SKM-1 (cell line): ENCODE data around the gene PCDH9.

Experiments
- DNase-seq: peaks from one replicate; lab custom pipeline; 2025; ENCODE audit not compliant: unreplicated experiment; lab: John Stamatoyannopoulos, UW

The PCDH9 gene

DNA sequence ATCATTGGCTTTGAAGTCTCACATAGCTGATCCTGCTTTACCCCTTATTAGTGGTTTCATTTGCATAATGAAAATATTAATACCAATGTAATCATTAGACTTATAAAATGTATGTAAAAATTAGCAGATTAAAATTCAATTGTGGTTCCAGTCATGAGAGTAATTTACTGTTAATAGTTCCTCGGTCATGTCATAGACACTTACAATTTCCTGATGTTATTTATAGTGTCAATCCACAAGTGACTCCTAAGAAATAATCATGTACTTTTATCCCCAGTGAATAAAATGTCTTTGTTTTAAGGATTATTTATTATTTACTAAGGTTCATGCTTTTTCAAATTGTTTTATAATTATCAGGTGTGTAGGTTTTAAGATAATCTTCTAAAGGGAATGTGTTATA lies 138.5 kb downstream of the PCDH9 start:
- no peak for DNase-seq

DNA sequence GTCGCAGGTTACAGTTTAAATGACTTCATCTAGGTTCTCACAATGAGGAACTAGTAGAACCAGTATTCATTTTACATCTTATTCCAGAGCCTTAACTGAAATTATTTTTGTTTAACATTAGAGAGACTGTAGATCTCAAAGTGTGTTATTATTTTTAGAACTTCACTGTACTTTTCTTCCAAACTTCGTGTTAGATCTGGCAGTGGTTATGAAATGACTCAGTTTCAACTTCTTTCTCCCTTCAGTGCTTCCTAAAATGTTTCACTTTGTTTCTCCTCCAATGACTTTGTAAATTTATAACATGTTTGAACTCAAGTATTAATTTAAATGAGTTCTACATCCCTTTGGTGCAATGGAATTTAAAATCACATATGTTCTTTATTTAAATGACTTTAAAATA lies 139.3 kb downstream of the PCDH9 start:
- DNase-seq = no peak

DNA sequence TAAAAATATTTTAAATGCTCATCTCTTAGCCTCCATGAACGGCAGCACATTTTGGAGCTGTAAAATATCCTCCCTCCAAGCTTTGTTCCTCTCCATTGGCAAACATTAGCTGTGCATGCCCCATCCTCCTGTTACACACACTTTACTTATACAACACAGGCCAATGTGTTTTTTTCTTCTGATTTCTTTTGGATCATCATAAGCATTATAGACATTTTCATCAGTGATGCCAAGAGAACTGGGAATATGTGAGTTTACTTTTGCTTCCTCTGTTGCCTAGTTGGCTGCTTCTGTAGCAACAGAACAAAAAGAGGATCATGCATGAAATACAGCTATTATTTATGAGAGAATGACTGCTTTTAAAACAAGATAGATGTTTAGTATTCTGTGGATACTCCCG lies 142.6 kb downstream of the PCDH9 start:
- DNase-seq = no peak

DNA sequence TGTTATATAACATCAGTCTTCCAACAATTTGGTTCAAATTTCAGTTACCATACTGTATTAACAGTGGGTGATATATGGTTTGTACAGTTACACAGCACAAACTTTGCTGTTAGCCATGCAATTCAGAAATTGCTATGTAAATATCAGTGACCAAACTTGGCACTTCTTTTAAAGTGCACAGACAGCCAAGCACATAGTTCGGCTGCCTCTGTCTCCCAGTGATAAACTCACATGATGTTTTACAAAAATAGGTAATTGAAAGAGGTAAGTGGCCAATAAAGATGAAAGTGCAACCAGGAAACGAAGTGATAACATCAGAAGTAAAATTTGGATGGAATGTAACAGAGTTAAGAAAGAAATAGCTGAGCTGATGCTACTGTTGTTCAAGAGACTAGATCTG lies 143.9 kb downstream of the PCDH9 start:
- DNase-seq = no peak

DNA sequence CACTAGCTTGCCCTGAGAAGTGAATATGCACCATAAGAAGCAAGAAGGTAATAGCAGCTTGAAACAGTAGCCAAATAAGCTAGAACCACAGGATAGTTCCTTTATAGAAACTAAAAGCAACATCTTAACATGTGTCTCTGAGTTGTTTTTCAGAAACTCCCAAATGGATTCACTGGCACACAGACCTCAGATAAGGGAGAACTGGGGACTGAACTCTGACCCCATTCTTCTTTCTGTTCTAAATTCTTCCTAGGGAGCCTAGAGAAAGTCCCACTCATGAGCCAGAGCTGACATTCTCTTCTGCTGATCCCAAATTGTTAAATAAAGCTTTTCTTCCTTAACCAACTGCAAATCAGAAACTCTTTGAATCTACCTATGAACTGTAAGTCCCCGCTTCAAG lies 146.1 kb downstream of the PCDH9 start:
- no peak for DNase-seq

DNA sequence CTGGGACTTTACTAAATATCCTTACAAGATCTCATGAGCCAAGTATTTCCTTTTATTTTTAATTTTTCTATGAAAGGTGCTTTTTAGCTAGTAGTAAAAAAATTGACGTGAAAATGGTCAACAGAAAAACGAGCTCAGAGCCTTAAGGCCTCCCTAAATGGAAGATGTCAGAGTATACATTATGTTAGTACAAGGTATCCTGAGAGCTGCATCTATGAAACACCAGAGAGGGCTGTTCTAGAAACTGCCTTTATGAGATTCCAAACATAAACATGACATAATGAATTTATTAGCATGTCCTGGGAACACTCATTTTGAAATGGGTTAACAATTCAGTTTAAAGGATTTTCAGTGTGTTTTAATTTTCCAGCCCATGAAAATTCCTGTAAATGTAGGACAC lies 146.6 kb downstream of the PCDH9 start:
- no peak for DNase-seq

DNA sequence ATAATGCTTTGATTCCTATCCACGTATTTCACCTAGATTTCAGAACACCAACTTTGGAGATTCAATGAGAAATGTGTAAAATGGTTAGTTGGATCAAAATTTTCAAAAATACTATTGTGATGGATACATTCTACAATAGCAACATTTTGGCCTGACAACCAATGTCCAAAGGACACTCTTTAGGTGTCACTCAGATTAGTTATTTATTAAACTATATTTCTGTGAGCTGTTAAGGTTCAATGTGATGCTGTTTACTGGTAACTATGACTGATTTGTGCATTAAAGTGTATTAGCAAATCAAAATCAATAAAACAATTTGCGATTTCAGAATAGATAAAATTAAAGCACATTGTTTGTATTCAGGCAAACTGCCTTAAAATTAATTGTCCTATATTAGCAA lies 149.8 kb downstream of the PCDH9 start:
- DNase-seq = no peak

DNA sequence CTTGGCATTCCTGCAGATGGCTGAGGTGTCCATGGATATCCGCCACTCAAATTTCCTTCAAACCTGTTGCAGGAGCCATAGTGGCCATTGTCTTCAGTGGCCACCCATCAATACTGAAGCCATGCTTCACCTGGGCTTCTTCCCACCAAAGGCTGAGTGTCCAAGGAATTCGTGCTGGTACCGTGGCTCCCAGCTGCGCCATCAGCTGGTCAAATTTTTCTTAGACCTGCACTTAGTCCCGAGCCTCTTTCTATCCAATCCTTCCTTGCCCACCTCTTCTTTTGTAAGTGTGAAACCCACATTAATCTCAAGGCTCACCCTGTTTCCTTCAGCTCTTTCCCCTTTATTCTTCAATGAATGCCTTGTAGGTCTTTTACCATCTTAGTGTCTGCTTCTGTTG lies 152.1 kb downstream of the PCDH9 start:
- DNase-seq = no peak

DNA sequence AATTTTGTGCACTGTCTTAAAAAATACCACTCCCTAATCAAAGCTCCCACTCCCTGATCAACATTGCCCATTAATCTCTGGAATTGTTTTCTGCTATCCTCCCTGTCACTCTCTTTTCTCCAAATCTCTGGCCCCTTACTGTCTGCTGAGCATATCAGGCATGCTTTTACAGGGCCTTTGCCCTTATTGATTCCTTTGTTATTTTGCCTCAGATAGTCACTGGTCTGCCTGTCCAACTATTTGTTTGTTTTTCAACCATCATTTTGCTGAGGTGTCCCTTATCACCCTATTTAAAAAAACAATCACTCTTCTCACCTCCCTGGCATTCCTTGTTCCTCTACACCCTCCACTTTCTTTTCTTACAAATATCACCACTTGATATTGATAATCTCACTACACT lies 153.0 kb downstream of the PCDH9 start:
- no peak for DNase-seq

DNA sequence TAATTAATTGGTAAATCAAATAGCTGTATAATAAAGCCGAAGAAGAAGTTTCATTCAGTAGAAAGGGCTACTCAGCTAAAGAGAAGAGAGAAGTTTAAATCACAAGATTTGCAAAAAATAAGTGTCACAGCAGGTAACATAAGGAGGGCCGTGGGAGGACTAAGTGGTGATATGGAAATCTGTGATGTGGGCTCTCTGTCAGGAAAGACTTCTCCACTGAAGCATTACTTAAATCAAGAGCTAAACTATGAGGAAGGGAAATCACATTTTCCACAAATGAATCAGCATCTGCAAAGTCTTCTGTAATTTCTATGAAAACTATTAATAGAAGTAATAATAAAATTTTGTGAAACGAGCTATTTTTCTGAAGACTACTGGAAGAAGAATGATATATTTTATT lies 153.8 kb downstream of the PCDH9 start:
- no peak for DNase-seq

DNA sequence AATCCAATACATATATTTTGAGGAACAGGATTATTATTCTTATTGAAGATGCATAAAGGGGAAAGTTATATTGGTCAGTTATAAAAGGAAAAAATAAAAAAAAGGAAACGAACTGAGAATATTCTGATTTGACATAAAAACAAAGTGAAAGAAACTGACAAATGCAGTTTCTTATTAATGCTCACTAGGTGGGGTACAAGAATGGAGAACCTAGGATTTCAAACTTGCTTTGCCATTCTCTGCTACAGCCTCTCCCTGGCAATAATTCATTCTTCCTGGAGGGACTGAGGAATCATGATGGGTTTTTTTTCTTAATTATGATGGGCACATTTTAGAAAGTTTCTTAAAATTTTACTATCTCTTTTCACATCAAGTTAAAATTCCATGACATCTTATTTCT lies 154.9 kb downstream of the PCDH9 start:
- DNase-seq = no peak

DNA sequence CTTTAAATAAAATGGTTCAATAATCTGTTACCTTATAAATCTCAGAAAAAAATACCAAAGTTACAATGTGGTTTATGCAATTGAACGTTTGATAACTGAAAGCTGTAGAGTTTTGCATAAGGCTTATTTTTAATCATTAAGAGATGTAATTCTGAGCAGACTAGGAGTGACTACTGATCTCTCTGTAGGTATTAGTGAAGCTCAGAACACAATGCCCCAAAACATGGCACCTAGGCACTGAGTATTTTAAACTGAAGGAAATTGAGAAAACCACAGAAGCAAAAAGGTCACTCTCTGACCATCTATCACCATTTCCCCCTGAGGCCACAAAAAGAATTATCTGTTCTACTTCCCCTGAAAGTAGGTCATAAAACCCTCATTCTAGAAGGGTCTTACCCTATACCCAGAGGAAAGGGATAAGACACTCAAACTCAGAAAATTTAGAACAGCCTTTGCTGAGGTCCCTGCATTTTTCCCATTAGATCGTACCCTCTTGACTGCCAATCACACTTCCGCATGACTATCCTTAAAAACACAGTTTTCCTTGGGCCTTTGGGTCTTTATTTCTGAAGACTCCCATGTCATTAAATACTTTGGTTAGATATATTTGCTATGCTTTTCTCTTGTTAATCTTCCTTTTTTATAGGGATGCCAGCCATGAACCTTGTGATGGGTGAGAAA lies 158.1 kb downstream of the PCDH9 start:
- no peak for DNase-seq

DNA sequence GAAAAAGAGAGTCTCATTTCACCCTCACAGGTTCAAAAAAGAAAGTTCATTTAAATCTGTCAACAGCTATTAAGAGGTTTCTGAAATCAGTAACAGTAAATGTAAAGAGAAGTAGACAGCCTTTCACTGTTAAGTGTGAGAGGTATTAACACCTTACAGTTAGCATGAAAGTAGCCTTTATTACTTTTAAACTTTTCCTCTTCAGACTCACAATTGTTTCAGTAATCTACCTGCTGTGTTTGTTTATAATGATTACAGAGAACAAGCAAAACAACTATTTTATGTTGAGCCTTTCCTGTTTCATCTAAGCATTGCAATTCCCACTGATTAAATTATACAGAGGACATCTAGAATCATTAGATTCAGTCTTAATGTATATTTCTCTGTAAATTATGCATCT lies 159.8 kb downstream of the PCDH9 start:
- DNase-seq = no peak

DNA sequence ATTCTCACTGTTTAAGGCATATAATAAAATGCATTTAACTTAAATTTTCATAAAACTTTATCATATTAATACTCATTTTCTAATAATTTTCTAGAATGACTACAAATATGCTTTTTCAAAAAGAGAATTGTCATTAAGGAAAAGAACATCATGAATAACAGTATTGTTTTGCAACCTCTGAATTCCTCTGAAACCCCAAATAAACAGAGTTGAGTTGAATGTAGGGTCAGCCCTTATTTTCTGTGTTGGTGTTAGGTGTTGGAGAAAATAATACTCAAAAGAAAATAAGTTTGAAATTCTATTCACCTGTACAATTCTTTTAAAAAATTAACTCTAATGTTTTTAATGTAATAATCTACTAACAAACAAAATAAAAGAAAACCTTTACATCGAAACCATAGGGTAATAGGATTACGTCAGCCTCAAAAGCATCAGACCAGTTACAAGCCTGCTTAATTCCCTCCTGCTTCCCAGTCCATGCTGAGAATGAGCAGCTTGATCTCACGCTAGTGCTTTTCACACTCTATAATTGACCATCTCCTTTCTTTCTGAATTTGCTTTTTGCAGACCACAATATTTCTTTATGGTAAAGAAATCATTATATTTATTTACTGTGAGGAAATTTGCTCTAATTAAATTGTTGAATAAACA lies 160.9 kb downstream of the PCDH9 start:
- DNase-seq = no peak

DNA sequence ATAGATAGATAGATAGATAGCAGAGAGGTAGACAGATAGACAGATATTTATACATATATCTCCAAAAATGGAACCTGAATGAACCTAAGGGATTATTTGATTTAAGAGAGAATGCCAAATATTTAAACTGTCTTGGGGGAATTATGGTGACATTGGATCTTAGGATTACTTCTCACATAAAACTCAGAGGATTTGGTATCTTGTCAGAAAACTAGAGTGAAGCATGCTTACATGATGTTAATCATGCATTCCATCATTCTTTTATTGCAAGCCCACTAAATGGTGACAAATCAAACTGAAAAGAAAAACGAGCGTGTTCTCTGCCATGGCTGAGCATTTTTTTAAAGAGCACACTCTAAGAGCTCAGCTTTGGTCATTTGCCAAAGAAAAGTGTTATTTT lies 165.2 kb downstream of the PCDH9 start:
- DNase-seq = no peak

DNA sequence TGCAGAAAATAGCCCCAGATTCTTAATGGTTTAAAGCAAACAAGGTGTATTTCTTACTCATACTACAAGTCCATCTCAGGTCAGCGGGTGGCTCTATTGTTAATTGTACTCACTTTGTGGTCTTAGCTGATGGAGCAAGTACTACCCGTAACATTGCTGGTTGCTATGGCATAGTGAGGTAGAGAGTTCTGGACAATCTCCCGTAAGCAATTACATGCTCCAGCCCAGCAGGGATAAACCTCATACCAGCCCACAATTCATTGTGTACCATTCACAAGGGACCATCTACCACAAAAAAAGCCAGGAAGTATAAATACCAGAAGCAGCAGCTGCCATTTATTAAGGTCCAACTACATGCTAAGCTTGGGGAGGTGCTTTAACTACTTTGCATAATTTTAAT lies 167.1 kb downstream of the PCDH9 start:
- no peak for DNase-seq

DNA sequence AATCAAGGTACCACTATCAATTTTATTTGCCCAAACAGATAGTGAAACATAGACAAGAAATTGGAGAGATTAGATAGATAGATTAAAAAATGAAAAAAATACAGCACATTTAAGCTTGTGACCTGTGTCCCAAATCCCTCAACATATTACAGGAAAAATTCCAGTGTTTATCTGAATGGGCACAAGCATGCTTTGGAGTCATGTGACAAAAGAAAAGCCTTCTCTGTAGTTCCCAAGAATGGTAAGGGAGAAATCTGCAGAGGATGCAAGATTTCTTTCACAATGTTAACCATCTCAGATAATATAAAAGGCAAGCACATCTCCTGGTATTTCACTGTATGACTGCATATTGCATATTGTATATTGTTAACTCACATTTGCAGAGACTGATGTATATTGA lies 168.0 kb downstream of the PCDH9 start:
- no peak for DNase-seq

DNA sequence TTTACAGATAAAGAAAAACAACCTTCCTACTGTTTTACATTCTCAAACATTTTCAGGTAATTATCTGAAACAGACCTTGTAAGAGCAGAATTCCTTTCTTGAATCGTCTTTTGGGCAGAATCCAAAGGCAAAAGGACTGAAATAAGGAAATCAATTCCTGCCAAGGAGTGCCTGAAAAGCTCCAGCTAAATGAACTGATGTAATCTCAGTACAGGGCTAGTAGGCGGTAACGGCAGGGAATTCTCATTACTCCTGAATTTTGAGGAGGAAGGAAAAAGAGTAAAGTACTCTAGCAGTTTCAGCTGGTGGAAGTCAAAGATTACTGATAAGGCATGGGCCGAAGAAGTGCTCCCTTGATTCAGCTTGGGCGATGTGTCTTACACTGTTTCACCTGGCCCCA lies 168.4 kb downstream of the PCDH9 start:
- no peak for DNase-seq

DNA sequence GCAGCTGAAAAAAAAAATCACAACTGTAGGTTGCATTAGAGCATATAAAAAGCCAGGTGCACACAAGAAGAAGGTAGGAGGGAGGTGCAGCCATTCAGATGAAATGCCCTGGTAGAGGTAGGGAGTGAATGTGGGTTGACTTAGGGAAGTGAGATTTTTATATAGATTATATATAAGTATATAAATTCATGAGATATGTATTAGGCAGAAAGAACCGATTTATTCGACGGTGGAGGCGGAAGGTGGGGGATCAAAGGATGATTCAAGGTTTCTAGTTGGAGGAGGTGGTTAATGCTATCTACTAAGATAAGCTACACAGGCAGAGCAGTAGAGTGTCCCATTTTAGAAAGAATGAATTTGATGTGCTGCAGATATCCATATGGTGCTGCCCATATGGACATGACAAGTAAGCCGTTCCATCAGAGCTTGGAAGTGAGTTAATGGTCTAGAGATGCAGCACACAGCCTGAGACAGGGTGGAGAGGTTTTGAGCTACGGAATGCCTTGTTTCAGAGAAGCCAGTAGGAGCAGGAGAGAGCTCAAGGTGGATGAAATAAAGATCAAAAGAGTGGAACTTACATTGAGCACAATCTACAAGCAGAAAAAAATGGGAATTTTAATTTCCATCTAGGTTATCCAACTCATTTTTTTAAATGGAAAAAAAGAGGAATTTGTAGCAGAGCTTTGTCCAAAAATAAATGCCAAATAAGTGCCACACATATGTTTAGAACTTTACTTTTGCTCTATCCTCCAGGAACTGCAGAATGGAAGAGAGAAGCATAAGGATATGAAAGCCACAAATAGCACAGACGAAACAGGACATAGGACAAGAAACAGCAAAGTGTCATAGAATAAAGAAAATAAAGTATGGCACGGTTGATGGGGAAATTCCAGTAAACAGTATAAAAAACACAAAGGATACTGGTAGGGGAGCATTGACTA lies 177.3 kb downstream of the PCDH9 start:
- DNase-seq = no peak

DNA sequence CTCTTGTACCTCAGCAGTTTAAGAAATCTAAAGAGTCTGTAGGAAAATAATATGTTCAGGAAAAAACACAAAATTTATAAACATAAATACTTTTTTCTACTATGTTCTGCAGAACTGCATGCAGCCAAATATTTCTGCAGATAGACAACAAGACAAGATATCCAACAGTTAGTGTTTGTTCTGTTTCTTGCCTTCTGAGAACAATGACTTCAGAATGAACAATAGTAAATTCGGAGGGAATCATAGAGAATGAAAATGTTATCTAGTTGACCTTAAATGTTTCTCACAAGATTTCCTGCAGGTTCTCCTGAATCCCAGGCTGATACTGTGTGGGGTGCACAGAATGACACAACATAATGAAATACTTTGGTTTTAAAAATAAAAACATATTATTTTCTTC lies 180.4 kb downstream of the PCDH9 start:
- DNase-seq = no peak

DNA sequence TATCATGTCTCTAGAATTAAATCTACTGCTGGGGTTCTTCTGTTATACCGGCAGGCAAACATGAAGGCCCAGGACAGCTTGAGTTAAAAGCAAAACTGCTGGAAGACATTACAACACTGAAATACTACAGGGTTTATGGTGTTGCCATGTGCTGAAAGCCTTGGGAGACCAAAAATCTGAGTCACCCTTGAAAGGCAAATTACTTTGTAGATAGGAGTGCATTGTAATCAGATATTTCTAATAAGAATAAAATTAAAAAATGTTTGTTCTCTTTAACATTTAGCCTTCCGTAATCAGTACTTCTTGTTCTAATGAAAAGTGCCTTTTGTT lies 181.3 kb downstream of the PCDH9 start:
- no peak for DNase-seq

DNA sequence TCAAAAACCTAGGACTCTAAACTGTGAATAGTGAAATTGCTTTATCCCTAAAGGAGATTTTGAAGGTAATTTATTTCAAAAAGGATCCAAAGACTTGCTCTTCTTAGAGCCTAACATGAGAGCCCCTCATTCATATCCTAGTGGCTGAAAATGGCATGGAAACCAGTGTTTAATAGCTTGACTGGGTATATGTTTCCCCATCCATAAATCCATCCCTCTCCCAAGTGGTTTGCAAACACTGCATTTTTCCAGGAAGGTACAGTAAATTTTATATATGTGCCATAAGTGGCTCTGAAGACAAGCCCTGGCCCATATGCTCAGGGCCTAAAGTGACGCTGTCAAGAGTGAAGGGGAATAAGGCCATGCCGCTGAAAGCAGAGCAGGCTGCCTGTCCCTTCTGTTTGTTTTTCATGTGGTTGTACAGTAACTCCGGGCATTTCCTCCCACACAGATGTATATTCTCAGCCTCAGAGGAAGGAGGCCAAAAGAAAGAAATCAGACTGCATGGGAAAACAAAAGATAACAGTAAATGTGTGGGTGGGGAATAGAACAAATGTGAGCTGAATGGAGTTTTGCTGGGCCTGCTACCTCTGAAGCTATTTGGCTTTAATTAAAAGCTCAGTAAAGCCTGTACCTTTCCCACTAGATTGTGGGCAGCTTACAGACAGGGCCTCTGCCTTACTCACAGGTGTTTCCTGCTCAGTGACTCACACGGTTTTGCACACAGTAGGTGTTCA lies 181.9 kb downstream of the PCDH9 start:
- DNase-seq = no peak
